ENCODE data around the gene CPVL. TPM values are rescaled to one million over a fixed set of nuclear protein-coding genes. Genes with fewer than 3 reads are reported as not detected.
A peak's percentile ranks its signal among the peaks of the same experiment; 100 is the strongest.

The CPVL gene
- total and polyA plus RNA-seq, 2 of the 4 experiments (the other 2 are of a cell fraction) = not detected

GRCh38 chr7:28955718-28956607 is 190.4 kb downstream of the CPVL start:
- H4K5ac ChIP-seq (ENCODE audit: low read depth, low read length) = no peak overlapping the region
- dilution Hi-C loops (cut with HindIII; ENCODE audit: low sequenced_read_pairs, unreplicated experiment) (no loop called here), in situ Hi-C loops (cut with MboI; ENCODE audit: low sequenced_read_pairs) (no loop called here), intact Hi-C loops (cut with micrococcal nuclease) (no loop called here)
- no peak overlapping the region for H3K27ac ChIP-seq (ENCODE audit: insufficient read depth, low read length)
- peak overlapping the region; percentile 69 for H3K4me2 ChIP-seq (ENCODE audit: low read depth, low read length)
- POLR2A ChIA-PET (ENCODE audit: unreplicated experiment) = no interaction called here
- no peak overlapping the region for H4K8ac ChIP-seq (ENCODE audit: low read depth in 2 of 2, low read length in 2 of 2)
- H4K20me1 ChIP-seq (ENCODE audit: insufficient read depth, low read length) = no peaks in the 10 kb centered on the region
- no peak overlapping the region for H2BK120ac ChIP-seq (ENCODE audit: low read depth, low read length)
- DNase-seq = peak; percentile 4
- H2AFZ ChIP-seq (replicated peaks; ENCODE audit: low read length, poor library complexity) = peak overlapping the region; percentile 76
- no peaks in the 10 kb centered on the region for H3K36me3 ChIP-seq (ENCODE audit: control insufficient read depth, insufficient read depth, low read length)
- H3K23ac ChIP-seq (ENCODE audit: low read depth, low read length) = no peak overlapping the region
- H3K79me1 ChIP-seq (ENCODE audit: low read depth in 1 of 2, low read length in 2 of 2) = no peaks in the 10 kb centered on the region
- peaks cover 57% of the 10 kb centered on the region for H3K27me3 ChIP-seq (ENCODE audit: control insufficient read depth, insufficient read depth, low read length)
- no peak overlapping the region for H4K91ac ChIP-seq (ENCODE audit: insufficient read depth, low read depth, low read length)
- TF ChIP-seq RFX5 (IDR thresholded peaks at IDR 0.05; ENCODE audit: low read depth, low read length) (no peak), CTCF (conservative IDR thresholded peaks at IDR 0.05; ENCODE audit: low read depth, low read length) (peak; percentile 49), RAD21 (IDR thresholded peaks at IDR 0.05; ENCODE audit: low read length) (peak; percentile 19; the same call in 1 of the 2 replicates), CHD1 (IDR thresholded peaks at IDR 0.05; ENCODE audit: low read depth, low read length) (no peak), MXI1 (IDR thresholded peaks at IDR 0.05; ENCODE audit: borderline replicate concordance, low read depth, low read length) (no peak), FOS (IDR thresholded peaks at IDR 0.05; ENCODE audit: low read depth, low read length) (no peak), ELK1 (IDR thresholded peaks at IDR 0.05; ENCODE audit: borderline replicate concordance, low read depth, low read length) (no peak), USF2 (IDR thresholded peaks at IDR 0.05; ENCODE audit: low read depth, low read length) (no peak)
- no peak for ATAC-seq (ENCODE audit: low read depth)
- no peaks in the 10 kb centered on the region for H3K9me1 ChIP-seq (ENCODE audit: insufficient read depth, low read length)
- WGBS, 2 experiments (ENCODE audit: extremely low coverage in 2 of 2, insufficient read length in 1 of 2) = 6% methylated on average over 63 of the region's 104 CpGs; no CpG with 5 or more reads in 1 of the 2 experiments
- no peak overlapping the region for H2BK15ac ChIP-seq (ENCODE audit: low read depth, low read length)
- H3K18ac ChIP-seq (ENCODE audit: low read depth, low read length) = no peak overlapping the region
- no peak overlapping the region for H2AK5ac ChIP-seq (ENCODE audit: low read depth, low read length)
- H3K9me3 ChIP-seq (ENCODE audit: control insufficient read depth, insufficient read depth, low read length) = peaks cover 7% of the 10 kb centered on the region; the same call in 1 of the 2 replicates
- peaks cover 9% of the 10 kb centered on the region for H3K4me1 ChIP-seq (ENCODE audit: control insufficient read depth, insufficient read depth, low read length)
- peak overlapping the region; percentile 48 for H2AK9ac ChIP-seq (replicated peaks; ENCODE audit: low read depth, low read length, poor library complexity)
- H2BK20ac ChIP-seq (ENCODE audit: low read depth, low read length) = no peak overlapping the region
- BruUV-seq (replicated peaks) = no TSS peak
- no peak overlapping the region for H3K9ac ChIP-seq (ENCODE audit: low read depth, low read length)
- CTCF ChIA-PET = interaction anchor here (0.6 to 1.6 kb wide), 3 partner anchors 11 to 526 kb away, joined by 3 to 6 read pairs (median 5); no protein-coding TSS in a partner anchor
- no peak overlapping the region for H3K14ac ChIP-seq (replicated peaks; ENCODE audit: low read depth, low read length)
- no peak overlapping the region for H3K4ac ChIP-seq (ENCODE audit: low read depth, low read length)
- H3K56ac ChIP-seq (ENCODE audit: extremely low read depth, insufficient read depth, low read length) = no peak overlapping the region
- peak overlapping the region; percentile 15 for H3K4me3 ChIP-seq (ENCODE audit: insufficient read depth, low read depth, low read length)
- H2BK5ac ChIP-seq (ENCODE audit: low read depth, low read length, poor library complexity, severe bottlenecking) = no peak overlapping the region

Data from IMR-90 (cell line).